ENCODE results near the gene NAT8L.

NAT8L gene

DNA sequence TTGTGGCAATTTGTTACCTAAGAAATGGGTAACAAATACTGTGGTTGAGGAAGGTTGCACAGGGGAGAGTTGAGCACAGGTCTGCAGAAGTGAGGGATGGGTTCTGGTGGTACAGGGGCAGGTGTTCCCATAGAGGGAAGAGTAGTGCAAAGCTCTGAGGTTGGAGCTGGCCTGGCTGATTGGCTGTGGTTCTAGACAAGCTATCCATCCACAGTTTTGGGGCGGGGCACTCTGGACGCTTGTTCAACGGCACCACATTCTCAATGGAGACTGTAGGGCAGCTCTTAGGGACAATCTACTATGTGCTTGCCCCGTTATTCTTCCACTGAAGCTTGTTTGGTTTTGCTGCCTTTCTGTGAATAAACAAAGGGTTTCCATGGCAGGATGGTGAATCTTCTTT, 35.4 kb downstream of the NAT8L start:
- no peak for DNase-seq (ENCODE audit: insufficient read length, low spot score)
- TF ChIP-seq, protein P1, sequence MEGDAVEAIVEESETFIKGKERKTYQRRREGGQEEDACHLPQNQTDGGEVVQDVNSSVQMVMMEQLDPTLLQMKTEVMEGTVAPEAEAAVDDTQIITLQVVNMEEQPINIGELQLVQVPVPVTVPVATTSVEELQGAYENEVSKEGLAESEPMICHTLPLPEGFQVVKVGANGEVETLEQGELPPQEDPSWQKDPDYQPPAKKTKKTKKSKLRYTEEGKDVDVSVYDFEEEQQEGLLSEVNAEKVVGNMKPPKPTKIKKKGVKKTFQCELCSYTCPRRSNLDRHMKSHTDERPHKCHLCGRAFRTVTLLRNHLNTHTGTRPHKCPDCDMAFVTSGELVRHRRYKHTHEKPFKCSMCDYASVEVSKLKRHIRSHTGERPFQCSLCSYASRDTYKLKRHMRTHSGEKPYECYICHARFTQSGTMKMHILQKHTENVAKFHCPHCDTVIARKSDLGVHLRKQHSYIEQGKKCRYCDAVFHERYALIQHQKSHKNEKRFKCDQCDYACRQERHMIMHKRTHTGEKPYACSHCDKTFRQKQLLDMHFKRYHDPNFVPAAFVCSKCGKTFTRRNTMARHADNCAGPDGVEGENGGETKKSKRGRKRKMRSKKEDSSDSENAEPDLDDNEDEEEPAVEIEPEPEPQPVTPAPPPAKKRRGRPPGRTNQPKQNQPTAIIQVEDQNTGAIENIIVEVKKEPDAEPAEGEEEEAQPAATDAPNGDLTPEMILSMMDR (IDR thresholded peaks at IDR 0.05; ENCODE audit: insufficient read depth, missing control alignments), result no peak
- no peak for FAIRE-seq

DNA sequence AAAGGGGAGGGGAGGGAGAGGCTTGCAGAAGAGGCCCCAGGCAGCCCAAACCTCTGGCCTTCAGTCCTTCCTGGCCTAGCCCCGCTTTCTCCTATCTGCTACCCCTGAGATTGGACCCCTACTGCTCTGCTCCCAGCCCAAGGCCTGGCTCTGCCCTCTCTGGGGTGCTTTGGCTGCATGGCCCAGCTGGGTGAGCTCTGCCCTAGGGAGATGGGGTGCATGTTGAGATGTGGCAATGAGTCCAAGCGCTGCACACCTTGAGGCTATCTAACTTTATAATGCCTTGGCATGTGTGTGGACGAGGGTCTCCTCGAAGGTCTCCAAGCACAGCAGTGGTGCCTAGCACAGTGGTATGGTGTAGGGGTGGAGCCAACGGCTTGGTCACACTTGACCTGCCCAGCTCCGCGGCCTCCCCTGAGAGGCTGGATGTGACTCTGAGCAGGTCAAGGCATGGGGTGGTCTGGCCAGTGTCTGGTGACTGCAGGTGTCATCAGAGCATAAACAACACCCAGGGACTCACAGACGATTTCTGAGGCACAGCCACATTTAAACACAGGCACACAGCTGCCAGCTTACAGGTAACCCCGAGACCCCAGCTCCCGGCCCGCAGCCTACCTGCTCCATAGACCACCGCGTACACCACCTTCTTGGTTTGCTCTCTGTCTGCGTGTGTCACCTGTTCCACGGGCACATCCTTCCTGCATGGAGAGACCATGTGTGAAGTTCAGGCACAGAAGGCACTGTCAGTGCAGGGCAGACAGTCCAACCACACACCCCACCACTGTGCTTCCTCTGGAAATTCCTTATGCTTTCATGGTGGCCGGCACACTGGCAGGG, 36.3 kb downstream of the NAT8L start:
- no peak for DNase-seq (ENCODE audit: insufficient read length, low spot score)
- TF ChIP-seq, protein P1 (IDR thresholded peaks at IDR 0.05; ENCODE audit: insufficient read depth, missing control alignments), result no peak
- no peak for FAIRE-seq

DNA sequence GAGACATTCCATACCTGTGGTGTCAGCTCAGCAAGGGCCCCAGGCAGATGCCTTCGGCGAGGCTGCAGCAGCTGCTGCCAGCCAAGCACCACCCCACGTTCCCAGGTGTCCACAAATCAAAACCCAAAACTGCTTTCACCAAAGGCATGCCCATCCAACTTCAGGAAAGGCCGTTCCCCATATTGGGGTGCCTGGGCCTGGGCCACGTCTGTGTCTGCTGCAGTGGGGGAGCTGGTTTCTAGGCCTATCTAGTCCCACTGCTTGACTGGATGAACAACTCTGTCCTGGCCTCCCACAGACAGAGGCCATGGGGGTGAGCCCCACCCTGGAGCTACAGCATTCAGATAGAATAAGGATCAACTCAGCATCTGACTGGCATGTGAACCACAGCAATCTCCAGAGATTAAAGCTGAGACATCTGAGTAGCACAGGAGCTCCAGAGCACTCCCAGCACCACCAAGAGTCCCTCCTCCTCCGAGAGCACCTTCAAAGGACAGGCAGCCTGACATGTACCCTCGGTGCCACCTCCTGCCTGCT, 37.0 kb downstream of the NAT8L start:
- TF ChIP-seq, protein P1 (IDR thresholded peaks at IDR 0.05; ENCODE audit: insufficient read depth, missing control alignments), result no peak
- FAIRE-seq, result no peak
- DNase-seq (ENCODE audit: insufficient read length, low spot score), result no peak

DNA sequence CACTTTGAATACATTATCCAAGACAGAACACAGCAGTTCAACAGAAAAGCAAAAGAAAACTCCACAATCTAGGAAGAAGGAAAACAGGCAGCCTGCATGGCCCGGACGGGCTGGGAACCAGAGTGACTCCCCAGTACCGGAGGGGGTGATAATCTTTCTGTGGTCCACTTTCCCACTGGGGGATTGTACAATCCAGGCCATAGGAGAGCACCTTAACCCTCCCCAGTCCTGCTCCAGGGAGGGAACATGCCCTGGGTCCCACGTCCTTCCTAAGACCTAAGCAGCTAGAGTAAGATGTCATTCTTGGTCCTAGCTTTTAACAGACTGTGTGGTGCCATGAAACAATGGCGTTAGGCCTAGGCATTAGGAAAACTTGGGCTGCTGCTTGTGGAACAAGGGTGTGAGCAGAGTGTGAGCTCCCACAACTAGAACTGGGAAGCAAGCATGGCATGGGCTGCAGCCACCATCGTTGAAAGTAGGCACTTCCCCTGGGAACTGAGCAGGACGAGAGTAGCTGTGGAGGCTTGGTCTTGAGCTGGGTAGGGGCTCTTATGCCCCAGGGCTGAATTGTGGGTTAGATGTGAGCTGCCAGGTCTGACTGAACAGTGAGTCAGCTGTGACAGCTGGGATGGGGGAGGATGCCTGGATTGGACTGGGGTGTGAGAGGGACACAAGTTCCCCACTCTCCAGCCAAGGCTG, 42.4 kb downstream of the NAT8L start:
- DNase-seq (ENCODE audit: insufficient read length, low spot score) (no peak), FAIRE-seq (no peak)
- TF ChIP-seq, protein P1 (IDR thresholded peaks at IDR 0.05; ENCODE audit: insufficient read depth, missing control alignments), result no peak

DNA sequence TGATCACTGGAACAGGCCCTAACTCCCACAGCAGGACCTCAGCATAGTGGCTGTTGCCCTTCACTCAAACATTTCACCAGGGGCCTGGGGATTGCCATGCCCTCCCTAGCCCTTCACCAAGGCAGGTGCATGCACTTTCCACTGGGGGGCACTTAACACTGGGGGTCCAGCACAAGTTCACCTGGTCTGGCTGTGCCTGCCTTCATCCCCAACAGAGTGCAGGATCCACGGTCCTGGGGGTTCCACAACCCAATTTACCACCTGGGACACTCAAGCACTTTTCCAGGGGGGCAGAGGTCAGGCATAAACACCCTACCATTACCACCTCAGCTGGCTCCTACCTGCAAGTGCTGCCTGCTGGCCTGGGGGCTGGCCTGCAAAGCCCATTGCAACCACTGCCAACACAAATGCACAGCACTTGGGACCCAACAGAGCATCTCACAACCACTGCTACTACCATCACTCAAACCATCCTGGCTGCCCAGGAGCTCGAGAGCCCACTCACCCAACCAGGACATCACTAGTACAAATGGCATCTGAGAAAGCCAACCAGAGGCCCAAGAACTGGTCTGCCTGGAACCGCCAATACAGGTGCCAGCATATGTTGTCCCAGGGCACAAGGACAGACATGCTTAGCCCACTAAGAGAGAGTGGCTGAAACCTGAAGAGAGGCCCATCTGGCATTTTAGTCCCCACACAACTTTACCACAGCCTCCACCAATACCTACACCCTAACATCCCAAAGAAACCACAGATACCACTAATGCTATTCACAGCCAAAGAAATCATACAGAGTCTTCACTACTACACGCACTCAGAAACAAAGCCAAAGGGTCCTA, 43.1 kb downstream of the NAT8L start:
- FAIRE-seq (no peak), DNase-seq (ENCODE audit: insufficient read length, low spot score) (no peak)
- TF ChIP-seq, protein P1 (IDR thresholded peaks at IDR 0.05; ENCODE audit: insufficient read depth, missing control alignments), result no peak

DNA sequence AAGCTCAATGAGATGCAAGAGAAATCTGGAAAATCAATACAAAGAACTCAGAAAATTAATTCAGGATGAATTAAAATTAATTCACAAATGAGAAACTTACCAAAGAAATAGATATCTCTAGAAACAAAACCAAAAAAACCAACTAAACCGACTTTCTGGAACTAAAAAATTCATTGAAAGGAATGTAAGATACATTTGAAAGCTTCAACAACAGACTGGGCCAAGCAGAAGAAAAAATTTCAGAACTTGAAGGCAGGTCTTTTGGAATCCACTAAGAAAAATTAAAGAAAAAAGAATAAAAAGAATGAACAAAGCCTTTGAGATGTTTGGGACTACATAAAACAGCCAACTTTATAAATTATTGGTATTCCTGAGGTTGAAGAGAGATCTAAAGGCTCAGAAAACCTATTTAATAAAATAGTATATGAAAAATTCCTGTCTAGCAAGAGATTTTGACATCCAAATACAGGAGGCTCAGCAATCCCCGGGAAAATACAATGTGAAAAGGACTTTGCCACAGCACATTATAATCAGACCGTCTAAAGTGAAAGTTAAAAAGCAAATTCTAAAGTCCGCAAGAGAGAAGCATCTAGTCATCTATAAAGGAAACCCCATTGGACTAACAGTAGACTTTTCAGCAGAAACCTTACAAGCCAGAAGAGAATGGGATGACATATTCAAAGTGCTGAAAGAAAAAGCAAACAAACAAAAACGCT, 44.2 kb downstream of the NAT8L start:
- DNase-seq (ENCODE audit: insufficient read length, low spot score) (no peak), FAIRE-seq (no peak)
- TF ChIP-seq, protein P1 (IDR thresholded peaks at IDR 0.05; ENCODE audit: insufficient read depth, missing control alignments), result no peak

All from D721Med (cell line).